ENCODE results near the gene NDFIP1. TPM values are rescaled to one million over a fixed set of nuclear protein-coding genes. Genes with fewer than 3 reads are reported as not detected.

Gene NDFIP1
- total RNA-seq, 1 experiment from 2014 or later: 33.5 TPM

DNA sequence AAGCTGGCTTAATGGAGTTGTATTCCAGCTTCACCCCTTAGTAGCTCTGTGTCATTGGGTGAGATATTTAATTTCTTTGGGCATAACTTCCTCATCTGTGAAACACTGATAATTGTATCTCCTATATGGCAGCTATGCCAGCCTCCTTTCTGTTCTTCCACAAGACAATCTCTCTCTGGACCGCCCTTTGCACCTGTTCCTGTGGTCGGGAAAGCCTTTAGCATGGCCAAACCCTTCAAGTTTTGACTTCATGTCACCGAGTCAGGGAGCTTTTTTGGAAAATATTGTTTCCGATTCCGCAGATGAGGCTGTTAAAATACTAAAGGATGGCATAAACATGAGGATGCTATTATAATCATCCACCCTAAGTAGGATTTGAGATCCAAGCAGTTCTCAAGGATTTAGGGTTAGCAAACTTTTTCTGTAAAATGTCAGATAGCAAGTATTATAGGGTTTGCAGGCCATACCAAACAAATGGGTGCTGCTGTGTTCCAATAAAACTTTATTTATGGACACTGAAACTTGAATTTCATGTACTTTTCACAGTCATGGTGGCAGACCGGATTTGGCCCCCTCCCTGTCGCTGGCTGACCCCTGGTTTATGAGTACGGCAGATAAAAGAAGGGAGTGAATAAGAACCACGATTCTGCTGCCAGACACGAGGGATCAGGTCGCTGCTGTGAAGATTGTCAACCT, 695 bp upstream of the NDFIP1 start:
- no peaks in the 10 kb centered on the region for H3K27me3 ChIP-seq (ENCODE audit: low read length)

GRCh38 chr5:142109331-142110045, 909 bp downstream of the NDFIP1 start:
- ChIA-PET CTCF (interaction anchor here (0.7 to 0.9 kb wide), 2 partner anchors 34 to 94 kb away, joined by 3 read pairs; no protein-coding TSS in a partner anchor), POLR2A (ENCODE audit: unreplicated experiment) (interaction anchor here (0.7 kb wide), 1 partner anchor 357 kb away, joined by 4 read pairs; no protein-coding TSS in a partner anchor)
- no peaks in the 10 kb centered on the region for H3K9me2 ChIP-seq (replicated peaks; ENCODE audit: low read length)
- peaks cover 58% of the 10 kb centered on the region for H3K79me2 ChIP-seq (ENCODE audit: low read length)
- peak overlapping the region; percentile 92 for H3K9ac ChIP-seq (ENCODE audit: low read length)
- H3K36me3 ChIP-seq (ENCODE audit: low read depth, low read length): no peaks in the 10 kb centered on the region; the same call in 1 of the 2 replicates
- H3F3A ChIP-seq (ENCODE audit: low read length, unreplicated experiment): no peaks in the 10 kb centered on the region
- TF ChIP-seq EZH2phosphoT487 (IDR thresholded peaks at IDR 0.05; ENCODE audit: borderline replicate concordance, low read length) (no peak), EZH2 (IDR thresholded peaks at IDR 0.05; ENCODE audit: low read length, unreplicated experiment) (no peak)
- TF ChIP-seq, protein P1, sequence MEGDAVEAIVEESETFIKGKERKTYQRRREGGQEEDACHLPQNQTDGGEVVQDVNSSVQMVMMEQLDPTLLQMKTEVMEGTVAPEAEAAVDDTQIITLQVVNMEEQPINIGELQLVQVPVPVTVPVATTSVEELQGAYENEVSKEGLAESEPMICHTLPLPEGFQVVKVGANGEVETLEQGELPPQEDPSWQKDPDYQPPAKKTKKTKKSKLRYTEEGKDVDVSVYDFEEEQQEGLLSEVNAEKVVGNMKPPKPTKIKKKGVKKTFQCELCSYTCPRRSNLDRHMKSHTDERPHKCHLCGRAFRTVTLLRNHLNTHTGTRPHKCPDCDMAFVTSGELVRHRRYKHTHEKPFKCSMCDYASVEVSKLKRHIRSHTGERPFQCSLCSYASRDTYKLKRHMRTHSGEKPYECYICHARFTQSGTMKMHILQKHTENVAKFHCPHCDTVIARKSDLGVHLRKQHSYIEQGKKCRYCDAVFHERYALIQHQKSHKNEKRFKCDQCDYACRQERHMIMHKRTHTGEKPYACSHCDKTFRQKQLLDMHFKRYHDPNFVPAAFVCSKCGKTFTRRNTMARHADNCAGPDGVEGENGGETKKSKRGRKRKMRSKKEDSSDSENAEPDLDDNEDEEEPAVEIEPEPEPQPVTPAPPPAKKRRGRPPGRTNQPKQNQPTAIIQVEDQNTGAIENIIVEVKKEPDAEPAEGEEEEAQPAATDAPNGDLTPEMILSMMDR (conservative IDR thresholded peaks at IDR 0.05; ENCODE audit: low read depth, low read length): no peak
- H3K27ac ChIP-seq (ENCODE audit: low read length): peak overlapping the region; percentile 35
- peak overlapping the region; percentile 96 for H3K4me3 ChIP-seq (ENCODE audit: low read length)
- DNase-seq (peak; percentile 2), ATAC-seq (no peak)
- TSS peak; percentile 71 for BruUV-seq (replicated peaks)
- H3K4me1 ChIP-seq (ENCODE audit: insufficient read depth, low read length): peaks cover 16% of the 10 kb centered on the region
- intact Hi-C loops (cut with micrococcal nuclease): loop anchor here (1.0 to 5.0 kb wide), 4 partner anchors 11 to 95 kb away; no protein-coding TSS in a partner anchor
- no peaks in the 10 kb centered on the region for H3K9me3 ChIP-seq (ENCODE audit: low read length)
- H3K27me3 ChIP-seq (ENCODE audit: low read length): no peaks in the 10 kb centered on the region
- H2AFZ ChIP-seq (ENCODE audit: low read length): peak overlapping the region; percentile 31; the same call in 1 of the 2 replicates
- peak overlapping the region; percentile 91 for H3K4me2 ChIP-seq (ENCODE audit: low read length)
- no peaks in the 10 kb centered on the region for H4K20me1 ChIP-seq (ENCODE audit: low read length)

More for the DNA sequence above, 695 bp upstream of the NDFIP1 start:
- peak overlapping the region; percentile 92 for H3K9ac ChIP-seq (ENCODE audit: low read length)
- H3K79me2 ChIP-seq (ENCODE audit: low read length): peaks cover 42% of the 10 kb centered on the region
- ChIA-PET CTCF (interaction anchor here (0.6 kb wide), 1 partner anchor 15 kb away, joined by 3 read pairs; no protein-coding TSS in a partner anchor), POLR2A (ENCODE audit: unreplicated experiment) (no interaction called here)
- TF ChIP-seq EZH2phosphoT487 (IDR thresholded peaks at IDR 0.05; ENCODE audit: borderline replicate concordance, low read length): no peak
- TF ChIP-seq, protein P1 (conservative IDR thresholded peaks at IDR 0.05; ENCODE audit: low read depth, low read length): no peak
- no peak for TF ChIP-seq EZH2 (IDR thresholded peaks at IDR 0.05; ENCODE audit: low read length, unreplicated experiment)
- no peak for ATAC-seq
- no peaks in the 10 kb centered on the region for H4K20me1 ChIP-seq (ENCODE audit: low read length)
- intact Hi-C loops (cut with micrococcal nuclease): loop anchor here (5.0 kb wide), 2 partner anchors 34 to 51 kb away; no protein-coding TSS in a partner anchor
- DNase-seq: no peak
- no peaks in the 10 kb centered on the region for H3K9me3 ChIP-seq (ENCODE audit: low read length)
- H3K4me3 ChIP-seq (ENCODE audit: low read length): peak overlapping the region; percentile 96
- H2AFZ ChIP-seq (ENCODE audit: low read length): peak overlapping the region; percentile 97
- H3F3A ChIP-seq (ENCODE audit: low read length, unreplicated experiment): no peaks in the 10 kb centered on the region
- no peaks in the 10 kb centered on the region for H3K9me2 ChIP-seq (replicated peaks; ENCODE audit: low read length)
- BruUV-seq (replicated peaks): TSS peak; percentile 57
- peaks cover 11% of the 10 kb centered on the region for H3K4me1 ChIP-seq (ENCODE audit: insufficient read depth, low read length)
- no peak overlapping the region for H3K27ac ChIP-seq (ENCODE audit: low read length)
- no peaks in the 10 kb centered on the region; the same call in 1 of the 2 replicates for H3K36me3 ChIP-seq (ENCODE audit: low read depth, low read length)
- H3K4me2 ChIP-seq (ENCODE audit: low read length): peak overlapping the region; percentile 91

Data from PC-3 (cell line).